T-cell (primary cell): ENCODE results near the gene APLF. TPM values are rescaled to one million over a fixed set of nuclear protein-coding genes. Genes with fewer than 3 reads are reported as not detected.
"Not testable (repeated sequence)": the region's sequence is repeated elsewhere in the genome, so short reads cannot be mapped to it uniquely, and the experiment has no call there.

Experiments used
- ATAC-seq, 4 experiments: fragments of 200-7000 bp in 3 of 4; fragments of 150-1000 bp in 1 of 4; cut with Tn5 transposase; replicated peaks in 1 of 4; 1 replicate in 3 of 4; 2 replicates in 1 of 4; pipeline ENCODE4 v1.10.0; 2021; ENCODE audit warnings: moderate library complexity in 3 of 4, mild to moderate bottlenecking in 2 of 4, moderate number of reproducible peaks in 1 of 4
- CTCF ChIA-PET, 2 donors: fragments of 300-600 bp; sonication (Branson Sonifier 250); formaldehyde crosslinking; loops; one replicate each; lab custom pipeline; 2022; ENCODE audit warnings: antibody characterized with exemption in 2 of 2; lab: Charles Lee
- POLR2A ChIA-PET, 2 donors: fragments of 300-600 bp; sonication (Branson Sonifier 250); formaldehyde crosslinking; loops; one replicate each; lab custom pipeline; 2022; ENCODE audit warnings: antibody characterized with exemption in 2 of 2; lab: Charles Lee
- DNase-seq, 35 experiments: peaks; one replicate each; pipeline versions ENCODE4 v3.0.0 to v3.0.0-alpha.2; 2013 to 2023
- H3K27ac ChIP-seq: one replicate; pipeline ENCODE4 v1.5.1; 2013; ENCODE audit warnings: low read length
- H3K27me3 ChIP-seq, 2 experiments: replicated peaks in 1 of 2; 1 replicate in 1 of 2; 2 replicates in 1 of 2; pipeline versions ENCODE4 v1.6.1 to v1.7.0; 2013; ENCODE audit warnings: low read length in 1 of 2, mixed read lengths in 1 of 2; ENCODE audit not compliant: control insufficient read depth in 2 of 2, insufficient read depth in 2 of 2; ENCODE audit errors: extremely low read depth in 1 of 2
- H3K36me3 ChIP-seq, 2 donors: 1 replicate in 1 of 2; 2 replicates in 1 of 2; pipeline versions ENCODE4 v1.6.1 to v1.7.0; 2013; ENCODE audit warnings: low read length in 1 of 2; ENCODE audit not compliant: control insufficient read depth in 2 of 2, insufficient read depth in 1 of 2; ENCODE audit errors: extremely low read depth in 1 of 2
- H3K4me1 ChIP-seq, 2 experiments: 1 replicate in 1 of 2; 2 replicates in 1 of 2; pipeline versions ENCODE4 v1.6.1 to v1.7.0; 2013; ENCODE audit warnings: low read length in 2 of 2, mixed read lengths in 1 of 2; ENCODE audit not compliant: insufficient read depth in 2 of 2, control insufficient read depth in 1 of 2; ENCODE audit errors: extremely low read depth in 1 of 2
- H3K4me3 ChIP-seq, 2 donors: 1 replicate in 1 of 2; 2 replicates in 1 of 2; pipeline versions ENCODE4 v1.5.1 to v1.7.0; 2013; ENCODE audit warnings: mild to moderate bottlenecking in 2 of 2, low read length in 1 of 2, moderate library complexity in 1 of 2; ENCODE audit not compliant: control insufficient read depth in 1 of 2; ENCODE audit errors: extremely low read depth in 1 of 2
- H3K9me3 ChIP-seq: 2 replicates; pipeline ENCODE4 v1.7.0; 2013
- H3K27ac Mint-ChIP-seq, 2 donors: one replicate each; pipeline ENCODE4 v1.8.0; 2020 to 2021; ENCODE audit warnings: mild to moderate bottlenecking in 2 of 2, mixed read lengths in 2 of 2
- H3K27me3 Mint-ChIP-seq, 2 donors: one replicate each; pipeline ENCODE4 v1.8.0; 2021 to 2022; ENCODE audit warnings: mixed read lengths in 2 of 2
- H3K36me3 Mint-ChIP-seq: one replicate; pipeline ENCODE4 v1.8.0; 2021; ENCODE audit warnings: mixed read lengths
- H3K4me1 Mint-ChIP-seq, 3 donors: one replicate each; pipeline ENCODE4 v1.8.0; 2020 to 2022; ENCODE audit warnings: mixed read lengths in 3 of 3, mild to moderate bottlenecking in 1 of 3
- H3K4me3 Mint-ChIP-seq, 3 donors: one replicate each; pipeline ENCODE4 v1.8.0; 2020 to 2022; ENCODE audit warnings: mild to moderate bottlenecking in 3 of 3, mixed read lengths in 3 of 3, moderate library complexity in 3 of 3
- H3K9me3 Mint-ChIP-seq, 3 donors: one replicate each; pipeline ENCODE4 v1.8.0; 2020 to 2022; ENCODE audit warnings: mixed read lengths in 3 of 3
- WGBS: methylation state at CpG from one replicate; pipeline ENCODE4 v1.1.5; 2013; ENCODE audit warnings: missing lambda C conversion rate; ENCODE audit not compliant: insufficient coverage; 5-methylcytosine and 5-hydroxymethylcytosine counted together
- total RNA-seq, 35 experiments: library from RNA in 6 of 35; stranded (reverse) in 6 of 35; fragments of 120-200 nt in 1 of 35; gene quantifications; one replicate each; pipeline versions ENCODE4 v1.2.1 to v1.2.4 and lab custom pipeline; 2013 to 2026

The APLF gene
- total RNA-seq, 5 donors from 2014 or later (not counting 1 experiment from before 2014, with no cell fraction given): 4.3 to 6.1 (median 5.1) TPM

DNA sequence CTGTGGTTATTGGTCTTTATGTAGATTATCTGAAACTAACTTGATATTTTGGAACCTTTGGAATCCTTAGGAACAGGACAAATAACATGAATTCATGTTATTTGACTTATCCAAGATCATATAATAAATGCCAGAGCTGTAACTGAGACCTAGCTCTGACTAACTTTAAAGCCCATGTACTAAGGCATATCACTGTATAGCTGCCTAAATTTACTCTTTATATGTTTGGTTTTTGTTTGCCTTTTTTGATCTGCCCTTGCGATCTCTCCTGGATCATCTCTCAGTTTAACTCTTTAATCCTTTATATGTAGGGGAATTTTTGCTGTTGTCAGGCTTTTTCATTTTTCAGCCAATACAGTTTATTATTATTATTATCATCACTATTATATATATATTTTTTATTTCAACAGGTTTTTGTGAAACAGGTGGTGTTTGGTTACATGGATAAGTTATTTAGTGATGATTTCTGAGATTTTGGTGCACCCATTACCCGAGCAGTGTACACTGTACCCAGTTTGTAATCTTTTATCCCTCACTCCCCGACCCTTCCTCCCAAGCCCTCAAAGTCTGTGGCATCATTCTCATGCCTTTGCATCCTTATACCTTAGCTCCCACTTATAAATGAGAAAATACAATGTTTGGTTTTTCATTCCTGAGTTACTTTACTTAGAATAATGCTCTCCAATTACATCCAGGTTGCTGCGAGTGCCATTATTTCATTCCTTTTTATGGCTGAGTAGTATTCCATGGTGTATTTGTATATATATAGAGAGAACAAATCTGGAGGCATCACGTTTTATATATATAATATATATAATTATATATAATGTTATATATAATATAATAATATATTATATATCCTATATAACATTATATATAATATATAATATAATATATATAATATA lies 48.9 kb downstream of the APLF start:
- no peak overlapping the region for H3K27ac Mint-ChIP-seq
- H3K4me1 Mint-ChIP-seq: no peaks in the 10 kb centered on the region
- no CpG with 5 or more reads among the region's 5 CpGs for WGBS
- Histone ChIP-seq H3K27me3 (no peaks in the 10 kb centered on the region), H3K9me3 (no peaks in the 10 kb centered on the region), H3K4me1 (no peaks in the 10 kb centered on the region), H3K36me3 (no peaks in the 10 kb centered on the region), H3K27ac (no peak overlapping the region), H3K4me3 (no peak overlapping the region)
- CTCF ChIA-PET: interaction anchor here in 1 of 2 donors (0.6 kb wide), 1 partner anchor 28 kb away, joined by 6 read pairs; no protein-coding TSS in a partner anchor
- H3K27me3 Mint-ChIP-seq: no peaks in the 10 kb centered on the region
- H3K4me3 Mint-ChIP-seq: no peak overlapping the region
- ATAC-seq (peak; percentile 31 to 59 (median 40)), DNase-seq (no peak)
- H3K9me3 Mint-ChIP-seq: peaks cover 5 to 13% (median 10%) of the 10 kb centered on the region in 3 donors
- POLR2A ChIA-PET: interaction anchor here in 1 of 2 donors (0.5 kb wide), 1 partner anchor 1058 kb away, joined by 3 read pairs; no protein-coding TSS in a partner anchor
- peaks cover 16% of the 10 kb centered on the region for H3K36me3 Mint-ChIP-seq

DNA sequence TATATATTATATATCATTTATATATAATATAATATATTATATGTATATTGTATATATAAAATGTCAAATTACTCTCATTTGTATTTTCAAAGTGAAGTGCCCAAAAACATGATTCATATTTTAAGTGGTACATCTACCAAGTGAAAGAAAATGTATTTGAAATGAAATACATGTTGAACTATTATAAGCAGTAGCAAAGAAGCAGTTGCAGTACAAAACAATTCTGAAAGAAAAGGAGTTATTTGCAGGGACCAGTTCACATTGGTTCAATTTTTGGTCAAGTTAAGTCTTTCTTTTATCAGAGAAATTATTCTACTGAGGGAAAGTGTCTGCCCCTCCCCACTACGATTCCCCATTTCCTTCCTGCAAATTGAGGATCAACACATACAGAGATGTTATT lies 51.9 kb downstream of the APLF start:
- Mint-ChIP-seq H3K9me3 (peaks cover 3 to 6% (median 5%) of the 10 kb centered on the region in 3 donors), H3K36me3 (peaks cover 13% of the 10 kb centered on the region), H3K27me3 (no peaks in the 10 kb centered on the region), H3K27ac (no peak overlapping the region), H3K4me1 (no peaks in the 10 kb centered on the region), H3K4me3 (no peak overlapping the region)
- no peak overlapping the region for H3K27ac ChIP-seq
- no CpG with 5 or more reads among the region's 1 CpG for WGBS
- no peak overlapping the region for H3K4me3 ChIP-seq
- ChIA-PET POLR2A (no interaction called here), CTCF (no interaction called here)
- H3K9me3 ChIP-seq: no peaks in the 10 kb centered on the region
- no peaks in the 10 kb centered on the region for H3K4me1 ChIP-seq
- H3K36me3 ChIP-seq: no peaks in the 10 kb centered on the region
- DNase-seq (no peak), ATAC-seq (no peak)
- no peaks in the 10 kb centered on the region for H3K27me3 ChIP-seq

DNA sequence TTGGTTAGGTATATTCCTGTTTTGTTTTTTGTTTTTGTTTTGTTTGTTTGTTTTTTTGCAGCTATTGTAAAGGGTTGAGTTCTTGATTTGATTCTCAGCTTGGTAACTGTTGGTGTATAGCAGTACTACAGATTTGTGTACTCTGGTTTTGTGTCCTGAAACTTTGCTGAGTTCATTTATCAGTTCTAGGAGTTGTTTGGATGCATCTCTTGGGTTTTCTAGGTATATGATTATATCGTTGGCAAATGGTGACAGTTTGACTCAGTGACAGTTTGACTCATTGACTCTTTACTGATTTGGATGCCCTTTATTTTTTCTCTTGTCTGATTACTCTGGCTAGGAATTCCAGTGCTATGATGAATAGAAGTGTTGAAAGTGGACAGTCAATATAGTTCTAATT lies 53.7 kb downstream of the APLF start:
- no CpG with 5 or more reads among the region's 1 CpG for WGBS
- Histone ChIP-seq H3K27me3 (no peaks in the 10 kb centered on the region), H3K27ac (no peak overlapping the region), H3K36me3 (peaks cover 0 to 4% of the 10 kb centered on the region in 2 donors), H3K4me3 (no peak overlapping the region), H3K4me1 (no peaks in the 10 kb centered on the region), H3K9me3 (no peaks in the 10 kb centered on the region)
- H3K27ac Mint-ChIP-seq: no peak overlapping the region
- H3K4me1 Mint-ChIP-seq: no peaks in the 10 kb centered on the region
- peaks cover 13% of the 10 kb centered on the region for H3K36me3 Mint-ChIP-seq
- no peaks in the 10 kb centered on the region for H3K9me3 Mint-ChIP-seq
- POLR2A ChIA-PET: interaction anchor here in 1 of 2 donors (0.6 kb wide), 1 partner anchor 365 kb away, joined by 3 read pairs; no protein-coding TSS in a partner anchor
- H3K27me3 Mint-ChIP-seq: no peaks in the 10 kb centered on the region
- H3K4me3 Mint-ChIP-seq: no peak overlapping the region
- ATAC-seq (no peak), DNase-seq (no peak)
- CTCF ChIA-PET: interaction anchor here in 1 of 2 donors (1.2 kb wide), 1 partner anchor 58 kb away, joined by 4 read pairs; no protein-coding TSS in a partner anchor

DNA sequence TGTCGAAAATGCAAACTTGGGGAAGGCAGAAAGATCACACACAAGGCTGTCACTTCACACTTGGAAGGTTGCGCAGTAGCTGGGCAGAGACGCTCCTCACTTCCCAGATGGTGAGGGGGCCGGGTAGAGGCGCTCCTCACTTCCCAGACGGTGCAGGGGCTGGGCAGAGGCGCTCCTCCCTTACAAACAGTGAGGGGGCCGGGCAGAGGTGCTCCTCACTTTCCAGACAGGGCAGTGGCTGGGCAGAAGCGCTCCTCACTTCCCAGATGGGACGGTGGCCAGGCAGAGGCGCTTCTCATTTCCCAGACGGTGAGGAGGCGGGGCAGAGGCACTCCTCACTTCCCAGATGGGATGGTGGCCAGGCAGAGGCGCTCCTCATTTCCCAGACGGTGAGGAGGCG lies 59.6 kb downstream of the APLF start:
- H3K36me3 Mint-ChIP-seq: peaks cover 23% of the 10 kb centered on the region
- H3K27me3 ChIP-seq, H3K4me3 Mint-ChIP-seq, H3K36me3 ChIP-seq, H3K4me1 ChIP-seq, H3K27ac ChIP-seq, H3K9me3 ChIP-seq, H3K27ac Mint-ChIP-seq, DNase-seq, H3K27me3 Mint-ChIP-seq, H3K4me3 ChIP-seq, ATAC-seq, POLR2A ChIA-PET, H3K4me1 Mint-ChIP-seq, CTCF ChIA-PET, H3K9me3 Mint-ChIP-seq: not testable (repeated sequence)
- 92% methylated on average over 10 of the region's 16 CpGs for WGBS

DNA sequence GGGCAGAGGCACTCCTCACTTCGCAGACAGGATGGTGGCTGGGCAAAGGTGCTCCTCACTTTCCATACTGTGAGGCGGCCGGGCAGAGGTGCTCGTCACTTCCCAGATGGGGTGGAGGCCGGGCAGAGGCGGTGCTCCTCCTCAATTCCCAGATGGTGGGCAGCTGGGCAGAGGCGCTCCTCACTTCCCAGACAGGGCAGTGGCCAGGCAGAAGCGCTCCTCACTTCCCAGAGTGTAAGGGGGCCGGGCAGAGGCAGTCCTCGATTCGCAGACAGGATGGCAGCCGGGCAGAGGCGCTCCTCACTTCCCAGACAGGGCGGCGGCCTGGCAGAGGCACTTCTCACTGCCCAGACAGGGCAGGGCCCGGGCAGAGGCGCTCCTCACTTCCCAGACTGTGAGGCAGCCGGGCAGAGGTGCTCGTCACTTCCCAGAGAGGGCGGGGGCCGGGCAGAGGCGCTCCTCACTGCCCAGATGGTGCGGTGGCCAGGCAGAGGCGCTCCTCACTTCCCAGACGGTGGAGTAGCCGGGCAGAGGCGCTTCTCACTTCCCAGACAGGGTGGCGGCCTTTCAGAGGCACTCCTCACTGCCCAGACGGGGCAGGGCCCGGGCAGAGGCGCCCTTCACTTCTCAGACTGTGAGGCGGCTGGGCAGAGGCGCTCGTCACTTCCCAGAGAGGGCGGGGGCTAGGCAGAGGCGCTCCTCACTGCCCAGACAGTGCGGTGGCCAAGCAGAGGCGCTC lies 60.1 kb downstream of the APLF start:
- H3K4me1 ChIP-seq, H3K9me3 ChIP-seq, ATAC-seq, H3K27ac Mint-ChIP-seq, H3K27ac ChIP-seq, H3K27me3 ChIP-seq, CTCF ChIA-PET, H3K4me3 Mint-ChIP-seq, POLR2A ChIA-PET, H3K27me3 Mint-ChIP-seq, H3K9me3 Mint-ChIP-seq, H3K36me3 ChIP-seq, DNase-seq, H3K4me1 Mint-ChIP-seq, H3K4me3 ChIP-seq: not testable (repeated sequence)
- WGBS: 91% methylated on average over 28 of the region's 38 CpGs
- H3K36me3 Mint-ChIP-seq: peaks cover 23% of the 10 kb centered on the region

DNA sequence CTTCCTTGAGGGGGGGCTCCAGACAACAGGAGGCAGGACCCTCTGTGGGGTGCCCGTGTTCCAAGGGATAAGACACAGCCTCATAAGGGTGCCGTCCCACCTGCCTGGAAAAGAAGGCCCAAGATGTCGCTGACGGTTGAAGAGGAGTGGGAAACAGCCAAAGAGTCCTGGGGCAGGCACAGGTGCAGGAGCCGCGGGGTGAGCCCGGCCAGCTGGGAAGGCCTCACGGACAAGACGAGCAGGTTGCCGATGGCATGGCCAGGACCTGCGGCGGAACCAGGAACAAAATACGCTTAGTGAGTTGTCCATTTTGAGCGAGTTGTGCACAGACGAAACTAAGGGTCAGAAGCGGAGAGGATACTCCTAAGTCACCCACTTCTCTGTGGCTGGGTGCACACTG lies 61.8 kb downstream of the APLF start:
- DNase-seq, H3K9me3 Mint-ChIP-seq, H3K4me3 Mint-ChIP-seq, H3K27ac Mint-ChIP-seq, H3K27me3 ChIP-seq, H3K36me3 ChIP-seq, H3K27ac ChIP-seq, H3K4me1 ChIP-seq, H3K4me3 ChIP-seq, H3K9me3 ChIP-seq, ATAC-seq, CTCF ChIA-PET, H3K27me3 Mint-ChIP-seq, H3K4me1 Mint-ChIP-seq, POLR2A ChIA-PET: not testable (repeated sequence)
- 96% methylated on average over 7 of the region's 16 CpGs for WGBS
- peaks cover 23% of the 10 kb centered on the region for H3K36me3 Mint-ChIP-seq
